ENCODE results near the gene RNF7. TPM values are rescaled to one million over a fixed set of nuclear protein-coding genes. Genes with fewer than 3 reads are reported as not detected.
"Not testable (repeated sequence)": the region's sequence is repeated elsewhere in the genome, so short reads cannot be mapped to it uniquely, and the experiment has no call there.

RNF7 gene
- total RNA-seq, 1 donor from 2014 or later, result 60.3 TPM

DNA sequence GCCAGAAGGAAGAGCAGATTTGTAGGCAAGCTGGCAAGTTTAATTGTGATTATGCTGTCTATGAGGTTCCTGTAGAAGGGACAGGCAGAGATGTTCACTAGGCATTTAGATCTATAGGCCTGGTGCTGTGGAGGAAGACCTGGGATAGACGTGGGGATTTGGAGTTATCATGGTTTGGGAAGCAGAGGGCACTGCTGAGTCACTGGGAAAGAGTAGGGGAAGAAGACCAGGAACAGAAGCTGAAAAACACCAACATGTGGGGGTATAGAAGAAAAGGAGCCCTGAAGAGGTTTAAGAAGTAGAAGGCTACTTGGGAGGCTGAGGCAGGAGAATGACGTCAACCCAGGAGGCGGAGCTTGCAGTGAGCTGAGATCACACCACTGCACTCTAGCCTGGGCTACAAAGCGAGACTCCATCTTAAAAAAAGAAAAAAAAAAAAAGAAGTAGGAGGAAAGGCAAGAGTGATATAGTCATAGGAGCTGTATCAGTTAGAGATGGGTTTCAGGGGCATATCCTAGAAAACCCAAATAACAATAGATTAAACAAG lies 44.4 kb downstream of the RNF7 start:
- DNase-seq, result no peak

DNA sequence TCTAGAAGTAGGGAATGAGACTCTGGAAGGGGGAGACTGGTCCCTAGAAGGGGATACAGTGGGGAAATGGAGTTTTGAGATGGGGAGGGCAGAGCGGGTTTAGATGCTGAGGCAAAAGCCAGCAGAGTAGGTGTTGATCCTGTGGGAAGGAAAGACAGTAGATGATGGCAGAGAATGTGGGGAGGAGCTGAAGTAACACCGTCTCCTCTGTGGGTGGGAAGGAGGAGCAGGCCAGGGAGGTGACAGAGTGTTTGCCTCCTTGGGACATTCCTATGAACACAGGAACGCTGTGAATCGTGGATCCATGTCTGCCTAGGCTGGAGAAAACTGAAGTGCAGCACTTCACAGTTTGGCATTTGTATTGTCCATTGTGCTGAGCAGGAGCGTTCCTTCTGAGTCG lies 45.5 kb downstream of the RNF7 start:
- no peak for DNase-seq

DNA sequence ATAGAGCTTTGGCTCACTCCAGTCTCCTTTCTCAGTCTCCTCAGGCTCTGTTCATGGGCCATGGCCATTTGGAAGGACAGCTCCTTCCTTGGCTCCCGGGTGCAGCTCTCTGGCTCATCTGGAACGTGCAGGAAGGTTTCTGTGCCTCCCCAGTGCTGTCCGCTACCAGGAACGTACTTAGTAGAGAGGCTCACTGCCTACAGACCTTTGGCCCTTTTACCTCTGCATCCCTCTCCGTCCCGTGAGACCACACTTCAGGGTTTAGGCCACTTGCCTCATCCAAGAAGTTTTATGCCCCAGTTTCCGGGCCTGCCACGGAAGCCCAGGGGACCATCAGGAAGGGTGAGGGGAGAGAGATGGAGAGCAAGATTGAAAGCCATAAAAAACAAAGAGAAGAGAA lies 46.0 kb downstream of the RNF7 start:
- DNase-seq, result no peak

DNA sequence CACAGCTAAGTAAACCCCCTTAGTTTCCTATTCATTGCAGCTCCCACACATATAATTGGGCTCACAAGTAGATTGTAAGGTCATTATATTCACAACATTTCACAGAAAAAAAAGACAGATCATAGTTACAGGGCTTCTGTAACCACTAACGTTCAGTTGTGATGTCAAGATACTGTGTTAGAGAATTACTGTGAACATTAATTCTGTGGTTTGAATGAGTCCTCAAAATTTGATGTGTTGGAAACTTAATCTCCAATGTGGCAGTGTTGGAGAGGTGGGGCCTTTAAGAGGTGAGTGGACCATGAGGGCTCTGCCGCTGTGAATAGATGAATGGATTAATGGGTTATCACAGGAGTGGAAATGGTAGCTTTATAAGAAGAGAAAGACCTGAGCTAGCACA lies 46.4 kb downstream of the RNF7 start:
- DNase-seq, result no peak

DNA sequence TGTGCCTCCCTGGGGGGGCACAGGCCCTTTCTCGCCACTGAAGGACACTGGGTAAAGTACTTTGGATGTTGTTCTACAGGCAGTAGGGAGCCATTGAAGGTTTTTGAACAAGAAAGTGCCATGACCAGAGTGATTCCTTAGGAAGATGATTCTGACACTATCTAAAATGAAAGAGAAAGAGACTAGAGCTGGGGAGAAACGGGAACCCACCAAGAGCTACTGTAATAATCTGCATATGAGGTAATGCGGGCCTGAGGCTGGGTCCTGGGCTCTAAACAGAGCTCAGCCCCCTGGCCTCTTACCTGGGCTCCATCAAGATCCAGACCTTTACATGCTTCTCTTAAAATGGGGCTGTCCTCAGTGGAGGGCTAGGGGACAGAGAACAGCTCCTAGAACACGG lies 50.1 kb downstream of the RNF7 start:
- no peak for DNase-seq

DNA sequence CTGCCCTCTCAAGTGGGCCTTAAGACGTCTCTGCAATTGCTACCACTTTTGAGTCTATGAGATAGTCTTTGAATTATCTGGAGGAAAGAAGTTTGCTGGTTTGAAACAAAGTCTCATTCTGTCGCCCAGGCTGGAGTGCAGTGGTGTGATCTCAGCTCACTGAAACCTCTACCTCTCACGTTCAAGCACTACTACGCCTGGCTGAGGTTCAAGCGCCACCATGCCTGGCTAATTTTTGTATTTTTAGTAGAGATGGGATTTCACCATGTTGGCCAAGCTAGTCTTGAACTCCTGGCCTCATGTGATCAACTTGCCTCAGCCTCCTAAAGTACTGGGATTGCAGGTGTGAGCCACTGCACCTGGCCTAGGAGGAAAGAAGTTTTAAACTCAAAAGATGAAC lies 50.7 kb downstream of the RNF7 start:
- DNase-seq, result not testable (repeated sequence)

DNA sequence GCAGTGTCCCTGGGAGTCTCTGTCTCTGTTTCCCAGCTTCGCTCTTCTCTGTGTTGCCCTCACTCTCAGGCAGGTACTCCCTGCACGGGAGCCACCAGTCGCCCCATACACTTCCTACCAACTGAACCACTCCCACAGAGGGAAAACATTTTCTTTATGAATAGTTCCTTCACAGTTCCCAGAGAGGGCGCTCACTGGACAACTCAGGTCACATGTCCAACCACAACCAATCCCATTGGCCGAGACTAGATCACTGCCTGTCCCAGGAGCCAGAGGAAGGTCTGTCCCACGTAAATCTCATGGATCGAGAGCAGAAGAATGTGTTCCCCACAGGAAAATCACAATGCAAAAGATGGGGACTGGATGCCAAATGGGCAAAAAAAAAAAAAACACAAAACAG lies 51.2 kb downstream of the RNF7 start:
- no peak for DNase-seq

DNA sequence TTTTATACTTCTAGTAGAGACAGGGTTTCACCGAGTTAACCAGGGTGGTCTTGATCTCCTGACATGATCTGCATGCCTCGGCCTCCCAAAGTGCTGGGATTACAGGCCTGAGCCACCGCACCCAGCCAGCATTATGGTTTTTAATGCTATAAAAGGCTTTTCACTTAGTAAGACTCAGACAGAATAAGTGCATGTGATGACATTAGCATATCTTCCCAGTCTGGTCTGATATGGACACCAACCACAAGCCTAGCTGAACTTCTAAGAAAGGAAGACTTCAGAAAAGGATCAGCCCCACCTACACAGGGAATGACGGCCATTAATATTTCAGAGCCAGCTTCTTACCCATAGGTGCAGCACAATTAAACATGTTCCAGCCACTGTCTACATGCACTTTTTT lies 52.1 kb downstream of the RNF7 start:
- DNase-seq, result no peak

DNA sequence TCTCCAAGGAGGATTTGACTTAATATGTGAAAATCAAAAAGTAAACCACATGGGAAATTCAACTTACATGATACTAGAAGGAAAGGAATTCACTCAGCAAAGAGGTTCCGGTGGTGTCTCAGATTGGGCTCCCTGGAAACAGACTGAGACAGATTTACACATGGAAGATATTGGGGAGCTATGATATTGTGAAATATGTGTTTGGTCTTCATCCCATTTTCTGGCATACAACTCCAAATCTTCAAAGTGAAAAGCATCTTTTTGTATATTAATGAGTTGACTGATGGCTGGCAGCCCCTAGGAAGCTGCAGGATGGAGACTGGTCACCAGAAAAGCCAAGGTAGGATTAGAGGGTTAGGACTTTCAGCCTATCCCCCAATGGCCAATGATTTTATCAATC lies 54.4 kb downstream of the RNF7 start:
- DNase-seq, result no peak

DNA sequence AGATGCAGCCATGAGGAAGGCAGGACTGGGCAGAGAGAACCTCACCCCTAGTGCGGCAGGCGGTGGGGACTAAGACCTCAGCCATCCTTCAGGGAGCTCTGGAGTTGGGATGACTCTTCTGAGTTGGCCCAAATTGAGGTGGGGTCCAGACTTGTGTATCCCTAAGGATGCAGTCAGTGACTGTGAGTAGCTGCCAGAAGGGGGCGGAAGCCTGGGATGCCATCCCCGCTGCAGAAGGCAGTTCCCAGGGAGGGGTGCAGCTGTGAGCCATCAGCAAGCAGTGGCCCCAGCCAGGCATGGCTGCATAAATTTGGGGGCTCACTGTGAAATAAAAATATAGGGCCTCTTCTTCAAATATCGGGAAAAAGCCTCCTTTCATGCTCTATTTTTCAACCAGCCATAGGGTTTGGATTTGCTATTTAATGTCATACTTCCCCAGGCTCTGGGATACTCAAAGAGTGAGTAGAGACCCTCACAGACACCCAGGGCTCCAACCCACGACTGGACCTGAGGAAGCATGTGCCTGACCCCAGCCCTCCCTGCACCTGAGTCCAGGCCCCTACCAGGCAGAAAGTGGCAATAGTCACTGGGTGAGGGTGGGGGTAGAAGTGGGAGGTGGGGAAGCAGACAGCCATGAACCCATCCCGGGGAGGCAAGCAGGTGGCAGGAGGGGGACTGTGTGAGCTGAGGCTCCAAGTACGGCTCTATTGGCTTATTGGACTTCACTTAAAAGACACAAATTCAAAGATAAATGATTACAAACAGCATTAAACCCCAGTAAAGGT lies 55.6 kb downstream of the RNF7 start:
- DNase-seq, result no peak

DNA sequence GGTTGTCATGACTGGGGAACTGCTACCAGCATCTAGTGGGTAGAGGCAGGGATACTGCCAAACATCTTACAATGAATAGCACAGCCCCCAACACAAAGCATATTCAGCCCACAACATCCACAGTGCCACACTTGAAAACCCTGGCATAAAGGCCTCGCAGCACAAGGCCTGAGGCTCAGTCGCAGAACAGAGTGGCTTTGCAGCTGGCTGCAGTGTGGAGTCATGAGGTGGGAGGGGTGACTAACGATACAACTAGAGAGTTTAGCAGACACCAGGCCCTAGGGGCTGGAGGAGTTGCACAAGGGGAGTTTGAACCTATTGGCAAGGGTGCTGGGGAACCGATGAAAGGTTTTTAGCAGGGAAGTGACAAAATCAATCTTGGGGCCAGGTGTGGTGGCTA lies 57.2 kb downstream of the RNF7 start:
- DNase-seq, result no peak

DNA sequence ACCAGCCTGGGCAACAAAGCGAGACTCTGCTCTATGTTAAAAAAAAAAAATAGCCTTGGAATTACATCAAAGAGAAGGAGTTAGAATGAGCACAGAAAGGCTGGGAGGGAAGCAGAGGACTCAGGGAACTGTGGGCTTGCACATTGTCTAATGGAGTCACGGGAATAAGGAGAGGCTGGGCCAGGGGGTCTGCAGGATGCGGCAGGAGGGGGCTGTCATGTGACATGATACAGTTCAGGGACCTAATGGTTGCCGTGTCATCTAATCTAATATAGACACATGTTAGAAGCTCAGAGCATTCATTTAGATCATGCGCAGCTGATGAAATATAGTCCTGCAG lies 57.6 kb downstream of the RNF7 start:
- DNase-seq, result no peak

DNA sequence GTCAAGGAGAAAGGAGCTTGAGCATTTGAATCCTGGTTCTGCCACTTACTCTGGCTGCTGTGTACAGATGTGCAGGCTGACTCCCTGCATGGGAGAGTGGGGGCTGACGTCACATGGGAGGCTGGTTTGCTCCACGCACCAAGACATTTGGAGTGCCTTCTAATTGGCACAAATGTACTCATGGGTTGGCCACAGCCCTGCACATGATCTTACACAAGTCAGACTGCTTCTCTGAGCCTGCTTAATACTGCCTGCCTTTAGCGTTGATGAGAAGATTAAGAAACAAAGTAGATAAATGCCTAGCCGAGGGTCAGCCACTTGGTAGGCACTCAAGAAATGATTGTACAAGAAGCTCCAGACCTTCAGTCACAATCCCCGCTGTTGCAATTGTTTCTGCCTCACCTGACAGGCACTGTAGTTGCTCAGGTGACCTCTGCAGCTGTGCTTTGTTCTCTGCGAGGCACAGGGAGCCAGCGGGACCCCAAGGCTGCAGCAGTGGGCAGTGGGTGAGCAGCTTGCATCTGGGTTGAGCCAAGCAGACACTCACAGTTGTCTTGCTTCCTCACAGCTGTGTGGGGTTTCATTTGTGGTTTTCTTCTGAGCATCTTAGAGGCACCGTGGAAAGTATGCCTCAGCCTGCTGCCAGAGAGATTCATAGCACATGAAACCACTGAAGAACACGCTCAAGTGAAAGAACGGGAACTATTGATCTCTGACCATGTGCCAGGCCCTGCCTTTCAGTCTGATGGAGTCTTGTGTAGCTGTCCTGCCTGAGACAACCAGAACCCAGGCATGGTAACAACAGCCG lies 58.2 kb downstream of the RNF7 start:
- peak; percentile 57 for DNase-seq

Small RNA genes lying within 50 kb of the gene (small RNA-seq; reads per million reads assigned to genes)
- not detected for gene AC112771.1 (ENCODE audit: low replicate concordance)

Other genes with a start within 250 kb of the RNF7 start
- not detected for gene GRK7, start 25.1 kb downstream of the RNF7 start, total RNA-seq
- gene ATP1B3, start 138.3 kb downstream of the RNF7 start, total RNA-seq, result 47.1 TPM

Data from tongue (tissue), 3 donors.